A673 (cell line): ENCODE measurements around the gene CPTP. TPM values are rescaled to one million over a fixed set of nuclear protein-coding genes. Genes with fewer than 3 reads are reported as not detected.

Source experiments
- BruUV-seq: library from RNA; stranded (reverse); fragments of 400-500 nt; replicated peaks from 2 replicates; lab custom pipeline; 2021; lab: Mats Ljungman, UMichigan
- CTCF ChIA-PET: fragments of 300-600 bp; sonication (Branson Sonifier 250); formaldehyde crosslinking; loops from one replicate; lab custom pipeline; 2022; ENCODE audit warnings: antibody characterized with exemption; lab: Charles Lee
- POLR2A ChIA-PET: fragments of 300-600 bp; sonication (Branson Sonifier 250); formaldehyde crosslinking; loops from one replicate; lab custom pipeline; 2022; ENCODE audit warnings: antibody characterized with exemption; ENCODE audit not compliant: low non-redundant PET; lab: Charles Lee
- DNase-seq: peaks from one replicate; pipeline ENCODE4 v3.0.0-alpha.2; 2015; ENCODE audit warnings: low spot score
- H3K27ac ChIP-seq: fragments of 200-600 bp; sonication (generic); 2 replicates; pipeline ENCODE4 v1.5.1; 2016; ENCODE audit warnings: mixed run types, low read depth, mild to moderate bottlenecking, mixed read lengths, antibody characterized with exemption, low read length; ENCODE audit not compliant: poor library complexity, severe bottlenecking
- H3K27me3 ChIP-seq: fragments of 200-600 bp; sonication (generic); replicated peaks from 2 replicates; pipeline ENCODE4 v1.6.1; 2017; ENCODE audit warnings: mixed run types, low read depth, mild to moderate bottlenecking, mixed read lengths, antibody characterized with exemption, low read length; ENCODE audit not compliant: insufficient read depth, poor library complexity
- H3K36me3 ChIP-seq: fragments of 200-600 bp; sonication (generic); 2 replicates; pipeline ENCODE4 v1.6.1; 2016; ENCODE audit warnings: mixed run types, mild to moderate bottlenecking, mixed read lengths, antibody characterized with exemption, low read length; ENCODE audit not compliant: insufficient read depth, poor library complexity, severe bottlenecking
- H3K4me1 ChIP-seq: fragments of 200-600 bp; sonication (generic); 2 replicates; pipeline ENCODE4 v1.6.1; 2017; ENCODE audit warnings: mixed run types, mild to moderate bottlenecking, mixed read lengths, antibody characterized with exemption, low read length; ENCODE audit not compliant: insufficient read depth, poor library complexity, severe bottlenecking
- H3K4me3 ChIP-seq: fragments of 200-600 bp; sonication (generic); 2 replicates; pipeline ENCODE4 v1.5.1; 2016; ENCODE audit warnings: low read depth, mixed run types, mild to moderate bottlenecking, mixed read lengths, low read length; ENCODE audit not compliant: poor library complexity, severe bottlenecking
- H3K9me3 ChIP-seq: fragments of 200-600 bp; sonication (generic); 2 replicates; pipeline ENCODE4 v1.6.1; 2016; ENCODE audit warnings: mixed run types, low read depth, mild to moderate bottlenecking, mixed read lengths, antibody characterized with exemption, low read length; ENCODE audit not compliant: poor library complexity, severe bottlenecking
- CTCF ChIP-seq: fragments of 300-800, 200-600 bp; sonication (generic); conservative IDR thresholded peaks from 2 replicates; pipeline ENCODE4 v1.5.1; 2017; ENCODE audit warnings: low read depth, mild to moderate bottlenecking, antibody characterized with exemption, low read length, moderate library complexity, mixed read lengths
- EZH2 ChIP-seq: fragments of 200-600 bp; sonication (generic); IDR thresholded peaks from 2 replicates; pipeline ENCODE4 v1.6.1; 2017; ENCODE audit warnings: borderline replicate concordance, low read depth, mild to moderate bottlenecking, mixed read lengths, antibody characterized with exemption, low read length; ENCODE audit not compliant: poor library complexity, severe bottlenecking
- intact Hi-C: fragments of 100-400 bp; cut with micrococcal nuclease; formaldehyde crosslinking; loops from one replicate; pipeline ENCODE4 v1.10.0; 2022; ENCODE audit not compliant: unreplicated experiment
- total RNA-seq: library from RNA; stranded (reverse); gene quantifications from 2 replicates; pipeline ENCODE4 v1.2.3, GENCODE V29; 2021

The CPTP gene
- total RNA-seq, 1 experiment from 2014 or later, result 17.0 TPM

GRCh38 chr1:1345860-1346500, 21.4 kb downstream of the CPTP start:
- intact Hi-C loops, result no loop called here
- H3K9me3 ChIP-seq, result no peaks in the 10 kb centered on the region
- POLR2A ChIA-PET, result no interaction called here
- TF ChIP-seq CTCF, result no peak
- TF ChIP-seq EZH2, result no peak
- H3K4me3 ChIP-seq, result no peak overlapping the region
- peaks cover 3% of the 10 kb centered on the region for H3K36me3 ChIP-seq
- CTCF ChIA-PET, result no interaction called here
- peaks cover 3% of the 10 kb centered on the region for H3K4me1 ChIP-seq
- H3K27me3 ChIP-seq, result no peaks in the 10 kb centered on the region
- BruUV-seq, result no TSS peak
- H3K27ac ChIP-seq, result no peak overlapping the region
- DNase-seq, result no peak

- H3K9me3 ChIP-seq, result no peaks in the 10 kb centered on the region
- BruUV-seq, result no TSS peak
- no peaks in the 10 kb centered on the region for H3K27me3 ChIP-seq
- intact Hi-C loops, result no loop called here
- peaks cover 3% of the 10 kb centered on the region for H3K4me1 ChIP-seq
- no peaks in the 10 kb centered on the region for H3K36me3 ChIP-seq
- ChIA-PET POLR2A (no interaction called here), CTCF (no interaction called here)
- no peak for TF ChIP-seq CTCF
- TF ChIP-seq EZH2, result no peak
- H3K27ac ChIP-seq, result no peak overlapping the region
- no peak for DNase-seq
- no peak overlapping the region for H3K4me3 ChIP-seq
Measured at GRCh38 chr1:1346501-1346890, 21.9 kb downstream of the CPTP start.

GRCh38 chr1:1347026-1347595, 22.5 kb downstream of the CPTP start:
- H3K27me3 ChIP-seq, result no peaks in the 10 kb centered on the region
- no peak overlapping the region for H3K27ac ChIP-seq
- H3K36me3 ChIP-seq, result no peaks in the 10 kb centered on the region
- DNase-seq, result no peak
- CTCF ChIA-PET, result no interaction called here
- H3K9me3 ChIP-seq, result no peaks in the 10 kb centered on the region
- H3K4me3 ChIP-seq, result peak overlapping the region; percentile 86
- peaks cover 3% of the 10 kb centered on the region for H3K4me1 ChIP-seq
- intact Hi-C loops, result no loop called here
- no TSS peak for BruUV-seq
- POLR2A ChIA-PET, result no interaction called here
- no peak for TF ChIP-seq CTCF
- no peak for TF ChIP-seq EZH2
